PC-3 (cell line): ENCODE results near the gene CASP6. TPM values are rescaled to one million over a fixed set of nuclear protein-coding genes. Genes with fewer than 3 reads are reported as not detected.
A peak's percentile ranks its signal among the peaks of the same experiment; 100 is the strongest.

ENCODE experiments used
- ATAC-seq: fragments of 200-7000 bp; cut with Tn5 transposase; 2 replicates; pipeline ENCODE4 v1.9.1; 2020; ENCODE audit warnings: mild to moderate bottlenecking, moderate library complexity
- BruUV-seq: library from RNA; stranded (reverse); fragments of 400-500 nt; replicated peaks from 2 replicates; lab custom pipeline; 2021; lab: Mats Ljungman, UMichigan
- CTCF ChIA-PET: fragments of 300-600 bp; sonication (Branson Sonifier 250); formaldehyde crosslinking; loops from one replicate; lab custom pipeline; 2022; ENCODE audit warnings: antibody characterized with exemption; lab: Charles Lee
- POLR2A ChIA-PET: fragments of 300-600 bp; sonication (Branson Sonifier 250); formaldehyde crosslinking; loops from one replicate; lab custom pipeline; 2022; ENCODE audit warnings: antibody characterized with exemption; ENCODE audit not compliant: unreplicated experiment; lab: Charles Lee
- DNase-seq: peaks from one replicate; pipeline ENCODE4 v3.0.0-alpha.2; 2015
- H2AFZ ChIP-seq: fragments of 300-600 bp; sonication (generic); 2 replicates; pipeline ENCODE4 v1.6.0; 2016; ENCODE audit warnings: antibody characterized with exemption, low read length
- H3F3A ChIP-seq: fragments of 300-600 bp; sonication (generic); one replicate; pipeline ENCODE4 v1.6.0; 2017; ENCODE audit warnings: antibody characterized with exemption, low read length, control low read depth, mild to moderate bottlenecking; ENCODE audit not compliant: unreplicated experiment
- H3K27ac ChIP-seq: fragments of 300-600 bp; sonication (generic); 2 replicates; pipeline ENCODE4 v1.5.1; 2016; ENCODE audit warnings: mild to moderate bottlenecking, low read length
- H3K27me3 ChIP-seq: fragments of 300-600 bp; sonication (generic); 2 replicates; pipeline ENCODE4 v1.6.1; 2016; ENCODE audit warnings: low read length, mixed read lengths
- H3K36me3 ChIP-seq: fragments of 300-600 bp; sonication (generic); 2 replicates; pipeline ENCODE4 v1.6.1; 2016; ENCODE audit warnings: low read depth, mixed run types, low read length, mixed read lengths
- H3K4me1 ChIP-seq: fragments of 300-600 bp; sonication (generic); 2 replicates; pipeline ENCODE4 v1.5.1; 2016; ENCODE audit warnings: low read length; ENCODE audit not compliant: insufficient read depth
- H3K4me2 ChIP-seq: fragments of 300-600 bp; sonication (generic); 2 replicates; pipeline ENCODE4 v1.6.0; 2016; ENCODE audit warnings: low read length
- H3K4me3 ChIP-seq: fragments of 300-600 bp; sonication (generic); 2 replicates; pipeline ENCODE4 v1.5.1; 2016; ENCODE audit warnings: mild to moderate bottlenecking, low read length, mixed read lengths
- H3K79me2 ChIP-seq: fragments of 300-600 bp; sonication (generic); 2 replicates; pipeline ENCODE4 v1.6.1; 2017; ENCODE audit warnings: low read length, mixed read lengths
- H3K9ac ChIP-seq: fragments of 300-600 bp; sonication (generic); 2 replicates; pipeline ENCODE4 v1.6.0; 2016; ENCODE audit warnings: mild to moderate bottlenecking, low read length
- H3K9me2 ChIP-seq: fragments of 300-600 bp; sonication (generic); replicated peaks from 2 replicates; pipeline ENCODE4 v1.6.1; 2016; ENCODE audit warnings: mixed run types, low read length, mixed read lengths
- H3K9me3 ChIP-seq: fragments of 300-600 bp; sonication (generic); 2 replicates; pipeline ENCODE4 v1.6.1; 2016; ENCODE audit warnings: low read length, mixed read lengths
- H4K20me1 ChIP-seq: fragments of 300-600 bp; sonication (generic); 2 replicates; pipeline ENCODE4 v1.6.1; 2016; ENCODE audit warnings: low read length, mixed read lengths
- CTCF ChIP-seq: fragments of 300-600 bp; sonication (generic); conservative IDR thresholded peaks from 2 replicates; pipeline ENCODE4 v1.5.1; 2017; ENCODE audit warnings: antibody characterized with exemption, low read depth, mild to moderate bottlenecking, low read length
- EZH2 ChIP-seq: fragments of 300-600 bp; sonication (generic); IDR thresholded peaks from one replicate; pipeline ENCODE4 v1.6.1; 2017; ENCODE audit warnings: antibody characterized with exemption, mild to moderate bottlenecking, low read length; ENCODE audit not compliant: unreplicated experiment
- EZH2phosphoT487 ChIP-seq: fragments of 300-600 bp; sonication (generic); IDR thresholded peaks from 2 replicates; pipeline ENCODE4 v1.6.1; 2018; ENCODE audit warnings: mild to moderate bottlenecking, antibody characterized with exemption, low read length, borderline replicate concordance
- intact Hi-C: fragments of 100-400 bp; cut with micrococcal nuclease; formaldehyde crosslinking; loops from 2 replicates; pipeline ENCODE4 v1.9.0; 2023
- total RNA-seq: library from RNA; depleted of rRNA; stranded (reverse); fragments of >200 nt; gene quantifications from 2 replicates; pipeline ENCODE4 v1.2.3, GENCODE V29; 2014

CASP6 gene
- total RNA-seq, 1 experiment from 2014 or later: 33.7 TPM

- ChIA-PET CTCF (no interaction called here), POLR2A (interaction anchor here (0.8 kb wide), 1 partner anchor 158 kb away, joined by 7 read pairs; no protein-coding TSS in a partner anchor)
- DNase-seq (peak; percentile 87), ATAC-seq (peak; percentile 72)
- Histone ChIP-seq H3K36me3 (no peaks in the 10 kb centered on the region), H3K27ac (peak within 1 kb of the TSS; percentile 44), H3K4me1 (peaks cover 14% of the 10 kb centered on the region), H3K4me3 (peak within 1 kb of the TSS; percentile 99), H3K27me3 (no peaks in the 10 kb centered on the region), H3K9ac (peak within 1 kb of the TSS; percentile 81), H3K9me3 (no peaks in the 10 kb centered on the region), H4K20me1 (no peaks in the 10 kb centered on the region), H3F3A (no peaks in the 10 kb centered on the region), H3K4me2 (peak within 1 kb of the TSS; percentile 97), H3K79me2 (peaks cover 43% of the 10 kb centered on the region), H3K9me2 (no peaks in the 10 kb centered on the region), H2AFZ (peak within 1 kb of the TSS; percentile 100)
- BruUV-seq: no TSS peak
- intact Hi-C loops: loop anchor here (1.0 to 2.0 kb wide), 2 partner anchors 27 to 85 kb away; partner anchors contain the start of genes CASP6 and GAR1
- TF ChIP-seq EZH2phosphoT487: no peak
- no peak for TF ChIP-seq EZH2
- no peak for TF ChIP-seq CTCF
Measured at GRCh38 chr4:109729718-109730618, 26.7 kb upstream of the CASP6 start, which contains the start of gene PLA2G12A. PLA2G12A (minus strand) TSS chr4:109730070; CDS start chr4:109729809, 261 bp downstream.

GRCh38 chr4:109729117-109729717 lies 26.0 kb upstream of the CASP6 start:
- Histone ChIP-seq H3K27ac (peak overlapping the region; percentile 39), H2AFZ (peak overlapping the region; percentile 94), H3K27me3 (no peaks in the 10 kb centered on the region), H3K4me2 (peak overlapping the region; percentile 82), H3F3A (no peaks in the 10 kb centered on the region), H3K79me2 (peaks cover 51% of the 10 kb centered on the region), H3K36me3 (no peaks in the 10 kb centered on the region; the same call in 1 of the 2 replicates), H3K9me2 (no peaks in the 10 kb centered on the region), H3K9ac (peak overlapping the region; percentile 81), H3K9me3 (no peaks in the 10 kb centered on the region), H4K20me1 (no peaks in the 10 kb centered on the region), H3K4me1 (peaks cover 14% of the 10 kb centered on the region), H3K4me3 (peak overlapping the region; percentile 99)
- TSS peak; percentile 55 for BruUV-seq
- ChIA-PET CTCF (no interaction called here), POLR2A (interaction anchor here (0.8 kb wide), 1 partner anchor 157 kb away, joined by 7 read pairs; no protein-coding TSS in a partner anchor)
- no peak for TF ChIP-seq EZH2
- no peak for TF ChIP-seq CTCF
- no peak for TF ChIP-seq EZH2phosphoT487
- DNase-seq (no peak), ATAC-seq (peak; percentile 6)
- intact Hi-C loops: loop anchor here (2.0 kb wide), 1 partner anchor 86 kb away; the partner anchor contains the start of gene GAR1
